Testis (tissue), 3 donors: Measurements from ENCODE around the gene ABCC3. TPM values are rescaled to one million over a fixed set of nuclear protein-coding genes. Genes with fewer than 3 reads are reported as not detected.

ENCODE experiments used
- DNase-seq: peaks from one replicate; pipeline ENCODE4 v3.0.0-alpha.2; 2019
- H3K27ac ChIP-seq, 2 donors: fragments of 200-600 bp; sonication (generic); one replicate each; pipeline ENCODE4 v1.5.1; 2019
- H3K27me3 ChIP-seq: fragments of 200-600 bp; sonication (generic); one replicate; pipeline ENCODE4 v1.5.1; 2019
- H3K36me3 ChIP-seq: fragments of 200-600 bp; sonication (generic); one replicate; pipeline ENCODE4 v1.5.1; 2017; ENCODE audit warnings: low read depth; ENCODE audit errors: missing control alignments
- H3K4me1 ChIP-seq: fragments of 200-600 bp; sonication (generic); one replicate; pipeline ENCODE4 v1.5.1; 2019
- H3K4me3 ChIP-seq, 2 donors: fragments of 200-600 bp; sonication (generic); one replicate each; pipeline ENCODE4 v1.5.1; 2017 to 2019
- H3K9me3 ChIP-seq: fragments of 200-600 bp; sonication (generic); one replicate; pipeline ENCODE4 v1.5.1; 2017
- POLR2A ChIP-seq: fragments of 450-650 bp; IDR thresholded peaks from one replicate; pipeline ENCODE4 v1.6.1; 2017; ENCODE audit warnings: antibody characterized with exemption, mild to moderate bottlenecking, moderate library complexity
- WGBS, 2 donors: methylation state at CpG; one replicate each; pipeline ENCODE4 v1.1.5; 2018; 5-methylcytosine and 5-hydroxymethylcytosine counted together
- intact Hi-C: fragments of 100-400 bp; cut with DNase I; formaldehyde crosslinking; loops from one replicate; pipeline ENCODE4 v1.15.1; 2023; ENCODE audit warnings: low total_unique reads
- polyA plus RNA-seq: library from polyadenylated mRNA; stranded (reverse); fragments of 350-450 nt; fragmentation: Illumina TruSeq; extraction: RNeasy Lipid Tissue Mini Kit (QIAGEN cat#74804); gene quantifications from one replicate; pipeline ENCODE4 v1.2.3, GENCODE V29; 2014; ENCODE audit warnings: low read depth, low replicate concordance; ENCODE audit not compliant: insufficient read depth
- total RNA-seq, 2 donors: library from RNA; depleted of rRNA; stranded (reverse); fragments of >200 nt; gene quantifications; one replicate each; pipeline ENCODE4 v1.2.3, GENCODE V29; 2016
- TF ChIP-seq, protein P1 (sequence below), 3 experiments: fragments of 450-650 bp in 2 of 3; fragments of 200-600 bp in 1 of 3; sonication (generic) in 1 of 3; IDR thresholded peaks; one replicate each; pipeline ENCODE4 v1.5.1; 2016 to 2019; ENCODE audit warnings: antibody characterized with exemption in 3 of 3, mild to moderate bottlenecking in 2 of 3, moderate library complexity in 1 of 3

The ABCC3 gene
- total and polyA plus RNA-seq, 3 donors from 2014 or later, result 10.0 to 15.4 (median 12.1) TPM

DNA sequence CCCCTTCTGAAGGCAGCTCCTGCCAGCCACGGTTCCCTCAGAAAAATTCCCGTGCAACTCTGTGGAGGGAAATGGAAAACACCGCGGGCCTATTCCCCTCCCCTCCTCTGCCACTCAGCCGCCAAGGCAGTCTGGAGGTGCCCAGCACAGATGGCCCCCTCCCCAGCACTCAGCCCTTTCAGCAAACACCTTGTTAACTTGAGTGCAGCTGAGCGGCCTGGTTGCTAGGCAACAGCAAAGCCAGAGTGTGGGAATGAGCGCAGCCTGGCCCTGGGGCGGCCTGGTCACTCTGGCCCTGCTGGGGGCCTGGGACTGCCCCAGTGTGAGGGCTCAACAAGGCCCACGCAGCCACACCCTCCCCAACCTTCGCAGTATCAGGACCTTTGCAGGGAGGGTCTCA, 41.4 kb upstream of the ABCC3 start:
- intact Hi-C loops, result no loop called here
- Histone ChIP-seq H3K4me1 (peaks cover 20% of the 10 kb centered on the region), H3K27me3 (no peaks in the 10 kb centered on the region), H3K9me3 (no peaks in the 10 kb centered on the region), H3K27ac (no peak overlapping the region), H3K4me3 (no peak overlapping the region), H3K36me3 (no peaks in the 10 kb centered on the region)
- peak; percentile 52 for DNase-seq
- TF ChIP-seq, protein P1, sequence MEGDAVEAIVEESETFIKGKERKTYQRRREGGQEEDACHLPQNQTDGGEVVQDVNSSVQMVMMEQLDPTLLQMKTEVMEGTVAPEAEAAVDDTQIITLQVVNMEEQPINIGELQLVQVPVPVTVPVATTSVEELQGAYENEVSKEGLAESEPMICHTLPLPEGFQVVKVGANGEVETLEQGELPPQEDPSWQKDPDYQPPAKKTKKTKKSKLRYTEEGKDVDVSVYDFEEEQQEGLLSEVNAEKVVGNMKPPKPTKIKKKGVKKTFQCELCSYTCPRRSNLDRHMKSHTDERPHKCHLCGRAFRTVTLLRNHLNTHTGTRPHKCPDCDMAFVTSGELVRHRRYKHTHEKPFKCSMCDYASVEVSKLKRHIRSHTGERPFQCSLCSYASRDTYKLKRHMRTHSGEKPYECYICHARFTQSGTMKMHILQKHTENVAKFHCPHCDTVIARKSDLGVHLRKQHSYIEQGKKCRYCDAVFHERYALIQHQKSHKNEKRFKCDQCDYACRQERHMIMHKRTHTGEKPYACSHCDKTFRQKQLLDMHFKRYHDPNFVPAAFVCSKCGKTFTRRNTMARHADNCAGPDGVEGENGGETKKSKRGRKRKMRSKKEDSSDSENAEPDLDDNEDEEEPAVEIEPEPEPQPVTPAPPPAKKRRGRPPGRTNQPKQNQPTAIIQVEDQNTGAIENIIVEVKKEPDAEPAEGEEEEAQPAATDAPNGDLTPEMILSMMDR (IDR thresholded peaks at IDR 0.05), result no peak
- no peak for TF ChIP-seq POLR2A
- WGBS, 2 donors, result 63 to 69% methylated on average over 7 to 10 of the region's 10 CpGs

DNA sequence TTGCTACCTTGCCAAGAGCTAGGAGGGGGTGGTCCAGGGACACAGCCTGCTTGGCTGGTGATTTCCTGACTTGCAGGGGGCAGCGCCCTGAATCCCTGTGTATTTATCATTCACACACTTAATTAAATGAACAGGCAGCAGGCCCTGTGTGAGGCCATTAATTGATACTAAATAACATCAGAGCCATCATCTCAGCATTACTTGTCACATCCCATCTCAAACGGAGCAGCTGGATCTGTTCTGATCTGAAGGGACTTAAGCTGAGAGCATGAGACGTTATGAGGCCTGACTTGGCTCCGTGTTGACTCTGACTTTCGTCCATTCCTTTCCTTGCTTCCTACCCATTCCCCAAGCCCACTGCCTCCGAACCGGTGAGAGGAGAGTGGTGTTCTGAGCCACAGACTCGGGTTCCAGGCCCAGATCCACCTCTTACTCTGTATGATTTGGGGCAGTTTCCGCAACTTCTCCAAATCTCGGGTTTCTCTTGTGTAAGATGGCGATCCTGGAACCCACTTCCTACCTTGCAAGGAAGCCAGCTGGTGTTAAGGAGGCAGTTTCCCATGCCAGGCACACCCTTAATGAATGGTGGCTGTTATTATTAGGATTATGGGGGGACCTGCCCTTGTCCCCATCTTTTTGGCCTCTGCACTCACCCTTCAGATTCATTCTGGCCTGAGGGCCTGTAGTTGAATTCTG, 40.4 kb upstream of the ABCC3 start:
- H3K4me1 ChIP-seq, result peaks cover 10% of the 10 kb centered on the region

DNA sequence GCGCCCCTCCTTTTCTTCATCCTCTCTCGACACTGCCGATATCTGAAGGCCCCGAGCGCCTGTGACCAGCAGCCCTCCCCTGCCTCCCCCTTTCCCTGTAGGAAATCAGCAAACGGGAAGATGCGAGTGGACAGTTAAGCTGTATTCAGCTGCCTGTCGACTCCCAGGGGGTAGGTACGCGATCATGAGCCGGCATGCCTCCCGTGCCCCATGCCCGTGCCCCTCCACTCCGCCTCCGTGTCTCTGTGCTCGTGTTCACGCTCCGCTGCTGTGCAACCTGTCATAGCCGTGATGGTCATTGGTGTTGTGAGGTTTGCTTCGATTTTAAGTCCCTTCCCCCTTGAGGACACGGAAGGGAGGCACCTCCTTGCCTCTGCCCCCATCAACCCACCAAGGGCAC, 39.8 kb upstream of the ABCC3 start:
- H3K27me3 ChIP-seq, result no peaks in the 10 kb centered on the region
- H3K36me3 ChIP-seq, result no peaks in the 10 kb centered on the region
- no peak overlapping the region for H3K4me3 ChIP-seq
- H3K9me3 ChIP-seq, result no peaks in the 10 kb centered on the region
- intact Hi-C loops, result no loop called here
- WGBS, 2 donors, result 87 to 95% methylated on average over 21 of the region's 21 CpGs
- peaks cover 4% of the 10 kb centered on the region for H3K4me1 ChIP-seq
- TF ChIP-seq, protein P1 (IDR thresholded peaks at IDR 0.05), result no peak
- TF ChIP-seq POLR2A, result no peak
- DNase-seq, result no peak
- H3K27ac ChIP-seq, result no peak overlapping the region

More for the DNA sequence above, 40.4 kb upstream of the ABCC3 start:
- Histone ChIP-seq H3K36me3 (no peaks in the 10 kb centered on the region), H3K9me3 (no peaks in the 10 kb centered on the region), H3K27ac (no peak overlapping the region), H3K27me3 (no peaks in the 10 kb centered on the region), H3K4me3 (no peak overlapping the region)
- intact Hi-C loops, result no loop called here
- no peak for DNase-seq
- WGBS, 2 donors, result 84 to 91% methylated on average over 11 of the region's 11 CpGs
- no peak for TF ChIP-seq POLR2A
- TF ChIP-seq, protein P1 (IDR thresholded peaks at IDR 0.05), result no peak

DNA sequence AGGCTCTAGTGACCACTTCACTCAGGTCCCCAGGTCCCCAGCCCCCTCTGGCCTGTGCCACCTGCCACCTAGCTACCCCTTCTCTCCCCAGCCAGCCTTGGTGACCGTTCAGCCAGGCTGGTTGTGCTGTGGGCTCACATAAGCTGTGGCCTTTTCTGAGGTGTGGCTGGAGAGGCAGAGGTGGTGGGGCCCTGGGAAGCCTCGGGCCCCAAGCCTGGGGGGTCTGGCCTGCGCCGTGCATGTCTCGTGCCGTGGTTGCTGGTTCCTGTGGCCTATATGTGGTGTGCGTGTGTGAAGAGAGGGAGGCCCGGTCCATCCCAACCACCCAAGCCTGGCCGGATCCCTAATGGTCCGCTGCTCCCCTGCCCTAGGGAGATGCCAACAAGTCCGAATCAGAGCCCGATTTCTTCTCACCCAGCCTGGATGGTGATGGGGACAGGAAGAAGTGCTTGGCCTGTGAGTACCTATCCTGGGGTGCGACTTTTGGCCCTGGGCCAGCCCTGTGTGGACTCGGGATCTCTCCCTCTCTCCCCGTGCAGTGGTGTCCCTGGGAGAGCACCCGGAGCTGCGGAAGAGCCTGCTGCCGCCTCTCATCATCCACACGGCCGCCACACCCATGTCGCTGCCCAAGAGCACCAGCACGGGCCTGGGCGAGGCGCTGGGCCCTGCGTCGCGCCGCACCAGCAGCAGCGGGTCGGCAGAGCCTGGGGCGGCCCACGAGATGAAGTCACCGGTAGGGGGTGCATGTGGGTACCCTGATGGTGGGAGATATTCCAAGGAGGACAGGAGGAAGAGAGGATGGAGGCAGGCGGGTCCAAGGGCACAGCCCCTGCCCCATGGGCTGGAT, 38.3 kb upstream of the ABCC3 start:
- H3K27me3 ChIP-seq, result no peaks in the 10 kb centered on the region
- H3K9me3 ChIP-seq, result no peaks in the 10 kb centered on the region
- H3K4me1 ChIP-seq, result no peaks in the 10 kb centered on the region
- DNase-seq, result no peak
- no peak overlapping the region for H3K27ac ChIP-seq
- intact Hi-C loops, result no loop called here
- H3K4me3 ChIP-seq, result no peak overlapping the region
- H3K36me3 ChIP-seq, result no peaks in the 10 kb centered on the region
- TF ChIP-seq, protein P1 (IDR thresholded peaks at IDR 0.05), result no peak
- 85 to 92% methylated on average over 34 of the region's 34 CpGs for WGBS, 2 donors
